Central memory CD8-positive, alpha-beta T cell (primary cell): Measurements from ENCODE around the gene USP11.
"Not testable (repeated sequence)": the region's sequence is repeated elsewhere in the genome, so short reads cannot be mapped to it uniquely, and the experiment has no call there.

Source experiments
- ATAC-seq: fragments of 150-1000 bp; cut with Tn5 transposase; replicated peaks from 2 replicates; pipeline ENCODE4 v1.10.0; 2022; ENCODE audit warnings: mild to moderate bottlenecking, moderate FRiP score, moderate number of reproducible peaks; ENCODE audit not compliant: poor library complexity, severe bottlenecking; ENCODE audit errors: extremely low read depth
- DNase-seq, 2 donors: peaks; one replicate each; pipeline ENCODE4 v3.0.0; 2021; ENCODE audit warnings: low spot score in 2 of 2
- H3K27ac Mint-ChIP-seq: one replicate; pipeline ENCODE4 v1.8.0; 2022; ENCODE audit warnings: low read depth, mild to moderate bottlenecking, moderate library complexity, mixed read lengths
- H3K27me3 Mint-ChIP-seq: one replicate; pipeline ENCODE4 v1.8.0; 2022; ENCODE audit warnings: mixed read lengths
- H3K36me3 Mint-ChIP-seq: one replicate; pipeline ENCODE4 v1.8.0; 2022; ENCODE audit warnings: mild to moderate bottlenecking, moderate library complexity, mixed read lengths; ENCODE audit not compliant: insufficient read depth
- H3K4me1 Mint-ChIP-seq: one replicate; pipeline ENCODE4 v1.8.0; 2022; ENCODE audit warnings: mixed read lengths
- H3K4me3 Mint-ChIP-seq: one replicate; pipeline ENCODE4 v1.8.0; 2022; ENCODE audit warnings: mild to moderate bottlenecking, moderate library complexity, mixed read lengths
- H3K9me3 Mint-ChIP-seq: one replicate; pipeline ENCODE4 v1.8.0; 2022; ENCODE audit warnings: mixed read lengths

The USP11 gene

GRCh38 chrX:47247206-47247998 is 14.6 kb downstream of the USP11 start:
- Mint-ChIP-seq H3K4me3 (no peak overlapping the region), H3K27me3 (no peaks in the 10 kb centered on the region), H3K36me3 (peaks cover 27% of the 10 kb centered on the region), H3K27ac (no peak overlapping the region), H3K9me3 (no peaks in the 10 kb centered on the region), H3K4me1 (no peaks in the 10 kb centered on the region)
- ATAC-seq = no peak
- DNase-seq = no peak

GRCh38 chrX:47247999-47248320 is 15.2 kb downstream of the USP11 start:
- ATAC-seq (no peak), DNase-seq (no peak)
- Mint-ChIP-seq H3K4me3 (no peak overlapping the region), H3K27ac (no peak overlapping the region), H3K9me3 (no peaks in the 10 kb centered on the region), H3K4me1 (no peaks in the 10 kb centered on the region), H3K27me3 (no peaks in the 10 kb centered on the region), H3K36me3 (peaks cover 24% of the 10 kb centered on the region)

- Mint-ChIP-seq H3K9me3 (no peaks in the 10 kb centered on the region), H3K36me3 (peaks cover 24% of the 10 kb centered on the region), H3K4me1 (no peaks in the 10 kb centered on the region), H3K4me3 (no peak overlapping the region), H3K27ac (no peak overlapping the region), H3K27me3 (no peaks in the 10 kb centered on the region)
- ATAC-seq = no peak
- DNase-seq = no peak
Observed at GRCh38 chrX:47248576-47248975, 15.8 kb downstream of the USP11 start.

GRCh38 chrX:47250017-47250347 is 17.2 kb downstream of the USP11 start:
- Mint-ChIP-seq H3K9me3 (no peaks in the 10 kb centered on the region), H3K27ac (no peak overlapping the region), H3K36me3 (peaks cover 22% of the 10 kb centered on the region), H3K4me1 (no peaks in the 10 kb centered on the region), H3K4me3 (no peak overlapping the region), H3K27me3 (no peaks in the 10 kb centered on the region)
- no peak for ATAC-seq
- DNase-seq = no peak

- not testable (repeated sequence) for H3K27me3 Mint-ChIP-seq, H3K27ac Mint-ChIP-seq, H3K36me3 Mint-ChIP-seq, H3K4me1 Mint-ChIP-seq, DNase-seq, H3K9me3 Mint-ChIP-seq, H3K4me3 Mint-ChIP-seq, ATAC-seq
Observed at GRCh38 chrX:47257620-47258019, 24.8 kb downstream of the USP11 start.

- DNase-seq (no peak), ATAC-seq (no peak)
- Mint-ChIP-seq H3K27me3 (no peaks in the 10 kb centered on the region), H3K4me1 (no peaks in the 10 kb centered on the region), H3K27ac (no peak overlapping the region), H3K36me3 (no peaks in the 10 kb centered on the region), H3K9me3 (no peaks in the 10 kb centered on the region), H3K4me3 (no peak overlapping the region)
Observed at GRCh38 chrX:47264483-47265173, 31.8 kb downstream of the USP11 start.

- no peaks in the 10 kb centered on the region for H3K4me1 Mint-ChIP-seq
- ATAC-seq = no peak
- no peak for DNase-seq
Observed at GRCh38 chrX:47266643-47267042, 33.8 kb downstream of the USP11 start.

GRCh38 chrX:47272013-47272408 is 39.2 kb downstream of the USP11 start:
- Mint-ChIP-seq H3K27ac (no peak overlapping the region), H3K36me3 (no peaks in the 10 kb centered on the region), H3K4me3 (no peak overlapping the region), H3K27me3 (no peaks in the 10 kb centered on the region), H3K9me3 (no peaks in the 10 kb centered on the region), H3K4me1 (no peaks in the 10 kb centered on the region)
- no peak for DNase-seq
- ATAC-seq = no peak

More at GRCh38 chrX:47266643-47267042, 33.8 kb downstream of the USP11 start:
- Mint-ChIP-seq H3K27me3 (no peaks in the 10 kb centered on the region), H3K27ac (no peak overlapping the region), H3K9me3 (no peaks in the 10 kb centered on the region), H3K36me3 (no peaks in the 10 kb centered on the region), H3K4me3 (no peak overlapping the region)

- Mint-ChIP-seq H3K27ac (no peak overlapping the region), H3K27me3 (no peaks in the 10 kb centered on the region), H3K36me3 (no peaks in the 10 kb centered on the region), H3K9me3 (no peaks in the 10 kb centered on the region), H3K4me1 (no peaks in the 10 kb centered on the region), H3K4me3 (no peak overlapping the region)
- DNase-seq = no peak
- no peak for ATAC-seq
Observed at GRCh38 chrX:47273011-47273730, 40.4 kb downstream of the USP11 start.

GRCh38 chrX:47278691-47279090 is 45.9 kb downstream of the USP11 start:
- H3K4me3 Mint-ChIP-seq = no peak overlapping the region
- DNase-seq (no peak), ATAC-seq (no peak)
- no peaks in the 10 kb centered on the region for H3K9me3 Mint-ChIP-seq
- no peaks in the 10 kb centered on the region for H3K36me3 Mint-ChIP-seq
- no peaks in the 10 kb centered on the region for H3K27me3 Mint-ChIP-seq
- H3K4me1 Mint-ChIP-seq = no peaks in the 10 kb centered on the region
- H3K27ac Mint-ChIP-seq = no peak overlapping the region

- H3K36me3 Mint-ChIP-seq = no peaks in the 10 kb centered on the region
- H3K27me3 Mint-ChIP-seq = no peaks in the 10 kb centered on the region
- H3K9me3 Mint-ChIP-seq = no peaks in the 10 kb centered on the region
- DNase-seq (no peak), ATAC-seq (no peak)
- H3K27ac Mint-ChIP-seq = no peak overlapping the region
- no peaks in the 10 kb centered on the region for H3K4me1 Mint-ChIP-seq
- no peak overlapping the region for H3K4me3 Mint-ChIP-seq
Observed at GRCh38 chrX:47283015-47283771, 50.4 kb downstream of the USP11 start.

GRCh38 chrX:47284616-47285015 is 51.8 kb downstream of the USP11 start:
- not testable (repeated sequence) for H3K36me3 Mint-ChIP-seq, H3K4me1 Mint-ChIP-seq, DNase-seq, H3K27ac Mint-ChIP-seq, H3K27me3 Mint-ChIP-seq, H3K4me3 Mint-ChIP-seq, ATAC-seq, H3K9me3 Mint-ChIP-seq
